Epidermal melanocyte (primary cell): ENCODE data around the gene CLBA1.

ENCODE experiments used
- DNase-seq: peaks from one replicate; pipeline ENCODE4 v3.0.0; 2011; ENCODE audit warnings: low spot score; ENCODE audit not compliant: insufficient read length

Gene CLBA1

GRCh38 chr14:104979758-104980610 lies 5.6 kb upstream of the CLBA1 start:
- DNase-seq: no peak

- DNase-seq: no peak
Observed at GRCh38 chr14:104980611-104981531, 4.7 kb upstream of the CLBA1 start.

- DNase-seq: no peak
Observed at GRCh38 chr14:104981699-104982541, 3.7 kb upstream of the CLBA1 start.

GRCh38 chr14:104982548-104983230 lies 2.9 kb upstream of the CLBA1 start:
- DNase-seq: no peak

GRCh38 chr14:104983231-104983721 lies 2.3 kb upstream of the CLBA1 start:
- no peak for DNase-seq

GRCh38 chr14:104984056-104984894 lies 1.3 kb upstream of the CLBA1 start:
- DNase-seq: no peak

- no peak for DNase-seq
Observed at GRCh38 chr14:104986487-104987164, 1.0 kb downstream of the CLBA1 start.

- DNase-seq: no peak
Observed at GRCh38 chr14:104989236-104989950, 3.8 kb downstream of the CLBA1 start.

- DNase-seq: no peak
Observed at GRCh38 chr14:104989951-104990303, 4.3 kb downstream of the CLBA1 start.

- DNase-seq: no peak
Observed at GRCh38 chr14:104991896-104992230, 6.3 kb downstream of the CLBA1 start.

GRCh38 chr14:104992501-104992900 lies 6.9 kb downstream of the CLBA1 start:
- no peak for DNase-seq

- DNase-seq: no peak
Observed at GRCh38 chr14:104993306-104993705, 7.7 kb downstream of the CLBA1 start.

- DNase-seq: no peak
Observed at GRCh38 chr14:104993808-104994591, 8.4 kb downstream of the CLBA1 start.

- no peak for DNase-seq
Observed at GRCh38 chr14:104994978-104995377, 9.4 kb downstream of the CLBA1 start.

- DNase-seq: no peak
Observed at GRCh38 chr14:104996032-104996431, 10.4 kb downstream of the CLBA1 start.

- no peak for DNase-seq
Observed at GRCh38 chr14:104996483-104996882, 10.9 kb downstream of the CLBA1 start.

GRCh38 chr14:104998801-104999200 lies 13.2 kb downstream of the CLBA1 start:
- DNase-seq: no peak

- no peak for DNase-seq
Observed at GRCh38 chr14:104999361-104999760, 13.8 kb downstream of the CLBA1 start.
